Suppressor macrophage treated with lipopolysaccharide for 4 hours (primary cell): ENCODE data around the gene AMER3.
"Not testable (repeated sequence)": the region's sequence is repeated elsewhere in the genome, so short reads cannot be mapped to it uniquely, and the experiment has no call there.

ENCODE experiments used
- DNase-seq: peaks from one replicate; pipeline ENCODE4 v3.0.0-alpha.2; 2020

The AMER3 gene

GRCh38 chr2:130755256-130756052 is at the start of gene AMER3:
Gene AMER3 (plus strand): TSS chr2:130755540. CDS start chr2:130762073, 6,533 bp downstream.
- no peak for DNase-seq

- DNase-seq = not testable (repeated sequence)
These were observed 40.5 kb upstream of the AMER3 start for GRCh38 chr2:130714795-130715194.

- no peak for DNase-seq
These were observed 35.3 kb upstream of the AMER3 start for GRCh38 chr2:130720036-130720435.

- no peak for DNase-seq
These were observed 34.8 kb upstream of the AMER3 start for GRCh38 chr2:130720528-130720927.

GRCh38 chr2:130724455-130724854 is 30.9 kb upstream of the AMER3 start:
- no peak for DNase-seq

GRCh38 chr2:130726614-130727180 is 28.6 kb upstream of the AMER3 start:
- peak; percentile 9 for DNase-seq

- peak; percentile 75 for DNase-seq
These were observed 27.9 kb upstream of the AMER3 start for GRCh38 chr2:130727286-130727924.

- peak; percentile 13 for DNase-seq
These were observed 27.3 kb upstream of the AMER3 start for GRCh38 chr2:130728007-130728454.

GRCh38 chr2:130728549-130729316 is 26.6 kb upstream of the AMER3 start, which contains the start of gene GPR148:
Gene GPR148 (plus strand): TSS chr2:130729070. CDS start chr2:130729152, 82 bp downstream.
- no peak for DNase-seq

- no peak for DNase-seq
These were observed 25.7 kb upstream of the AMER3 start for GRCh38 chr2:130729322-130730299.

GRCh38 chr2:130732257-130732656 is 23.1 kb upstream of the AMER3 start:
- DNase-seq = not testable (repeated sequence)

GRCh38 chr2:130735200-130735599 is 20.1 kb upstream of the AMER3 start:
- DNase-seq = no peak

- DNase-seq = no peak
These were observed 18.9 kb upstream of the AMER3 start for GRCh38 chr2:130736487-130736886.

- no peak for DNase-seq
These were observed 17.7 kb upstream of the AMER3 start for GRCh38 chr2:130737592-130737991.

- DNase-seq = no peak
These were observed 14.7 kb upstream of the AMER3 start for GRCh38 chr2:130740671-130741070.

GRCh38 chr2:130743278-130743677 is 12.1 kb upstream of the AMER3 start:
- DNase-seq = no peak

GRCh38 chr2:130744287-130745117 is 10.8 kb upstream of the AMER3 start:
- no peak for DNase-seq

GRCh38 chr2:130749078-130749477 is 6.3 kb upstream of the AMER3 start:
- no peak for DNase-seq

GRCh38 chr2:130749641-130750040 is 5.7 kb upstream of the AMER3 start:
- DNase-seq = no peak

- DNase-seq = no peak
These were observed 529 bp upstream of the AMER3 start for GRCh38 chr2:130754811-130755210.
